GM23248 (cell line): ENCODE measurements around the gene ARAP2. TPM values are rescaled to one million over a fixed set of nuclear protein-coding genes. Genes with fewer than 3 reads are reported as not detected.
A peak's percentile ranks its signal among the peaks of the same experiment; 100 is the strongest.

Experiments
- DNase-seq: peaks from one replicate; pipeline ENCODE4 v3.0.0-alpha.2; 2015
- H2AFZ ChIP-seq: fragments of 200-600 bp; sonication (generic); 2 replicates; pipeline ENCODE4 v1.6.1; 2016; ENCODE audit warnings: antibody characterized with exemption
- H3F3A ChIP-seq: fragments of 200-600 bp; sonication (generic); 2 replicates; pipeline ENCODE4 v1.6.1; 2016; ENCODE audit warnings: mild to moderate bottlenecking, antibody characterized with exemption, mixed run types; ENCODE audit not compliant: insufficient read depth
- H3K27ac ChIP-seq: fragments of 200-600 bp; sonication (generic); 2 replicates; pipeline ENCODE4 v1.5.1; 2016; ENCODE audit warnings: mild to moderate bottlenecking
- H3K27me3 ChIP-seq: fragments of 200-600 bp; sonication (generic); replicated peaks from 2 replicates; pipeline ENCODE4 v1.6.1; 2016; ENCODE audit warnings: mild to moderate bottlenecking; ENCODE audit not compliant: insufficient read depth
- H3K36me3 ChIP-seq: fragments of 200-600 bp; sonication (generic); 2 replicates; pipeline ENCODE4 v1.6.1; 2016; ENCODE audit warnings: low read depth, mild to moderate bottlenecking
- H3K4me1 ChIP-seq: fragments of 200-600 bp; sonication (generic); 2 replicates; pipeline ENCODE4 v1.6.1; 2016; ENCODE audit warnings: mild to moderate bottlenecking; ENCODE audit not compliant: insufficient read depth
- H3K4me2 ChIP-seq: fragments of 200-600 bp; sonication (generic); one replicate; pipeline ENCODE4 v1.6.1; 2016; ENCODE audit warnings: mild to moderate bottlenecking; ENCODE audit not compliant: unreplicated experiment
- H3K4me3 ChIP-seq: fragments of 200-600 bp; sonication (generic); 2 replicates; pipeline ENCODE4 v1.5.1; 2016; ENCODE audit warnings: mild to moderate bottlenecking
- H3K79me2 ChIP-seq: fragments of 200-600 bp; sonication (generic); 2 replicates; pipeline ENCODE4 v1.6.1; 2016; ENCODE audit warnings: mild to moderate bottlenecking; ENCODE audit not compliant: insufficient read depth
- H3K9ac ChIP-seq: fragments of 200-600 bp; sonication (generic); 2 replicates; pipeline ENCODE4 v1.6.1; 2016; ENCODE audit warnings: mild to moderate bottlenecking
- H3K9me2 ChIP-seq: fragments of 200-600 bp; sonication (generic); 2 replicates; pipeline ENCODE4 v1.6.1; 2016; ENCODE audit warnings: mixed run types, mild to moderate bottlenecking, moderate library complexity; ENCODE audit not compliant: insufficient read depth
- H3K9me3 ChIP-seq: fragments of 200-600 bp; sonication (generic); one replicate; pipeline ENCODE4 v1.6.1; 2017; ENCODE audit warnings: low read depth
- H4K20me1 ChIP-seq: fragments of 200-600 bp; sonication (generic); 2 replicates; pipeline ENCODE4 v1.6.0; 2016; ENCODE audit not compliant: insufficient read depth
- EZH2 ChIP-seq: fragments of 200-600 bp; sonication (generic); IDR thresholded peaks from 2 replicates; pipeline ENCODE4 v1.6.1; 2018; ENCODE audit warnings: antibody characterized with exemption, mild to moderate bottlenecking; ENCODE audit not compliant: insufficient read depth, poor library complexity, severe bottlenecking
- EZH2phosphoT487 ChIP-seq: fragments of 200-600 bp; sonication (generic); IDR thresholded peaks from 2 replicates; pipeline ENCODE4 v1.6.1; 2018; ENCODE audit warnings: antibody characterized with exemption, moderate library complexity, mild to moderate bottlenecking, low read depth; ENCODE audit not compliant: insufficient read depth
- WGBS, 2 experiments: methylation state at CpG; one replicate each; pipeline ENCODE4 v1.1.6; 2015 to 2017; ENCODE audit warnings: low lambda C conversion rate in 2 of 2, low coverage in 1 of 2; ENCODE audit errors: missing lambda C conversion rate in 2 of 2; 5-methylcytosine and 5-hydroxymethylcytosine counted together
- in situ Hi-C: fragments of 300-500 bp; cut with MboI; formaldehyde crosslinking; loops from 2 replicates; pipeline ENCODE4 v1.15.0; 2020
- polyA plus RNA-seq: library from polyadenylated mRNA; unstranded; fragments of >200 nt; fragmentation: Nextera tagmentation; extraction: Ambion mirVana; gene quantifications from 2 replicates; pipeline ENCODE4 v1.2.1, GENCODE V29; 2016
- total RNA-seq: library from RNA; depleted of rRNA; stranded (reverse); fragments of >200 nt; shearing (Covaris generic); gene quantifications from 2 replicates; pipeline ENCODE4 v1.2.3, GENCODE V29; 2014; rRNA removed

Gene ARAP2
- total RNA-seq = not detected in 2 replicates
- polyA plus RNA-seq = not detected in 2 replicates

DNA sequence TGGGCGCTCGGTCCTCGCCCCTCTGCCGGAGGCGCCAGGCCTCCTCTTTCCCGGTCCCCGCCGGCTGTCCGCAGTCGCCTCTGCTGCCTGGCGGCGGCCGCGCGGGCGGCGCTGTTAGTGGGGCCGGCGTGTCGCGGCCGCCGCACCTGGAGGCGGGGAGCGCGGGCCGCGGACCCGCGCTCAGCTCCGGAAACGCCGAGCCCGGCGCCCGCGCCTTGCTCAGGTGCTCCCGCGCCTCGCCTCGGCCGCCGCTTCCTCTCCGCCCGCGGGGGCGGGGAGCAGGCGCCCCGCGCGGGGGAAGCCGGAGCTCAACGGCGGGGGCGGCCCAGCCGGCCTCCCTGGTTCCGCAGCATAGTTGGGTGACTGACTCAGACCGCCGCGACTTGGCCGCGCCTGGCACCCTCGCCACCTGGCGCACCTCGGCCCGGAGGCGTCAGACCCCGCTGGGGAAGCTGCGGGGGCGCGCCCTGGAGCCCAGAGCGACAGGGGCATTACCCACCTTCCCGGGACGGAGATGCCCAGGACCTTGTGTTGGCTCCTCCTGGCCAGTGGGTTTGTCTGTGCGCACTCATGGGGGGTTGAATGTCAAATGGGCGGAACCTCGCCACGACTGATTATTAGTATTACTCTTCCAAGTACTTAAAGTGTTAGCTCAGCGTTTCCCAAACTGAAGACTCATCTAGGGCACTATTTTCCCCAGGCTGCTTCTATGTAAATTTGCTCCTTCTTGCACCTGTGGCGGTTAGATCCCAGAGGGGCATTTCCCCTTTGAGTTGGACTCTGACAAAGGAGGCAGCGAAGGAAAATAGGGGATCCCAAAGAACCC, at the start of gene ARAP2:
TSS of gene ARAP2 (minus strand) at position 258 of the 826 bp plus-strand sequence. CDS start 15,028 bp downstream, outside the sequence.
- Histone ChIP-seq H3K9ac (no peak within 1 kb of the TSS), H3K36me3 (no peaks in the 10 kb centered on the region), H3K4me2 (peak within 1 kb of the TSS; percentile 68), H3K27ac (no peak within 1 kb of the TSS), H2AFZ (peak within 1 kb of the TSS; percentile 66), H4K20me1 (no peaks in the 10 kb centered on the region), H3K4me1 (no peaks in the 10 kb centered on the region), H3K79me2 (no peaks in the 10 kb centered on the region), H3K9me3 (no peaks in the 10 kb centered on the region), H3K9me2 (no peaks in the 10 kb centered on the region), H3K27me3 (peaks cover 21% of the 10 kb centered on the region), H3F3A (no peaks in the 10 kb centered on the region), H3K4me3 (peak within 1 kb of the TSS; percentile 51)
- DNase-seq = peak; percentile 21
- 5 to 6% methylated on average over 53 to 56 of the region's 81 CpGs for WGBS, 2 experiments
- TF ChIP-seq EZH2 (no peak), EZH2phosphoT487 (no peak)
- in situ Hi-C loops = no loop called here

DNA sequence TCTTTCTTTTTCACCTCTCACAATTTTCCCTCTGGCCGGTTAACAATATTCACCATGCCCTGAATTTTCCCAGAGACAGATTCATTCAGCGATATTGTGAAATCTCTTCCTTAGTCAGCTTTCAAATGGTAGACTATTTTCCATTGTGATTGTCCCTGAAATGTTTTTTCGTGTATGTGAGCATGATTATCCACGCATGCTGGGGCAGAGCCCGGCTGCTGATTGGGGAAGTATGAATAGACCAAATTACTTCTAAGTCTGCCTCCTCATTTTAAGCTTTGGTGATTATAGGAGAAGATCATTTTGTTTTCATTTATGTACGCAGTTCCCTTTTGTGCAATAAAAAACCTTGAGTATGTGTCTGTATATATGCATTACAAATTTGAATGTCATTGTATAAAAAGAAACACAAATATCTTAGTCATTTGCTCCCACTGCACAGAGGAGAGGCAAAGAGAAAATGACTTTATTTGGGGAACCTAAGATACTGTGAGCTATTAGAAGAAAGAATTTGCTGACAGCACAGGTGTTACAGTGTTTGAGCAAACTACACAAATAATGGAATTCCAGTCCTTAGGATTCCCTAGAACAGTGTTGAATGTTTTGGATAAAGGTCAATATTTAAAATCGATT, 48.4 kb upstream of the ARAP2 start:
- no peaks in the 10 kb centered on the region for H3K27me3 ChIP-seq
- no peaks in the 10 kb centered on the region for H3F3A ChIP-seq
- no peak overlapping the region for H3K4me3 ChIP-seq
- no peak overlapping the region for H3K9ac ChIP-seq
- in situ Hi-C loops = no loop called here
- H3K36me3 ChIP-seq = no peaks in the 10 kb centered on the region
- no peak overlapping the region for H2AFZ ChIP-seq
- no peaks in the 10 kb centered on the region; the same call in 1 of the 2 replicates for H4K20me1 ChIP-seq
- WGBS, 2 experiments = 45 to 53% methylated on average over 7 of the region's 7 CpGs
- H3K4me2 ChIP-seq = no peak overlapping the region
- no peaks in the 10 kb centered on the region for H3K9me2 ChIP-seq
- H3K79me2 ChIP-seq = no peaks in the 10 kb centered on the region
- H3K9me3 ChIP-seq = no peaks in the 10 kb centered on the region
- H3K4me1 ChIP-seq = no peaks in the 10 kb centered on the region
- H3K27ac ChIP-seq = no peak overlapping the region
- no peak for TF ChIP-seq EZH2
- no peak for TF ChIP-seq EZH2phosphoT487
- peak; percentile 4 for DNase-seq

DNA sequence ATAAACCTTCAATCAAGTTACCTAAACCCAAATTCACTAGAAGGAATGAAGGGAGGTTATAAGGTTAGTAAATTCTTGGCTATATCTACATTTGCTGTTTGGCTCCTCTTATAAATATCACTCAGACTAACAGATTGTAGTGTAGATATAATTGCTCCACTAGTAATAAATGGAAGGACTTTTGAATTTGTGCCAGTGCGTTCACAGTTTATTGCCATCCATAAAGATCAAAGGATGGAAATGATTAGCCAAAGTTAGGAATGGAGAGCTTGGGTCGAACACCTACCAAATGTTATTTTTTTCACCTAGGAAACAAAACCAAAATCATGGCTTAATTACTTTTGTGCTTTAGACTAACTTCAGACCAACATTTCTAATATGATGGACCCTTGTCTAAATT, 46.3 kb upstream of the ARAP2 start:
- WGBS, 2 experiments = 4 to 7% methylated on average over 2 of the region's 2 CpGs
- no peak for DNase-seq

GRCh38 chr4:36288731-36289426, 44.6 kb upstream of the ARAP2 start:
- TF ChIP-seq EZH2phosphoT487 = no peak
- H3K9me2 ChIP-seq = no peaks in the 10 kb centered on the region
- 2 to 3% methylated on average over 2 of the region's 2 CpGs for WGBS, 2 experiments
- no peaks in the 10 kb centered on the region for H3K27me3 ChIP-seq
- no peak for DNase-seq
- no peaks in the 10 kb centered on the region for H4K20me1 ChIP-seq
- H2AFZ ChIP-seq = no peak overlapping the region
- in situ Hi-C loops = no loop called here
- no peaks in the 10 kb centered on the region for H3K79me2 ChIP-seq
- no peak overlapping the region for H3K4me2 ChIP-seq
- H3F3A ChIP-seq = no peaks in the 10 kb centered on the region
- H3K4me3 ChIP-seq = no peak overlapping the region
- H3K27ac ChIP-seq = no peak overlapping the region
- no peaks in the 10 kb centered on the region for H3K4me1 ChIP-seq
- H3K36me3 ChIP-seq = no peaks in the 10 kb centered on the region
- no peak overlapping the region for H3K9ac ChIP-seq
- no peaks in the 10 kb centered on the region for H3K9me3 ChIP-seq

More for the DNA sequence above, 46.3 kb upstream of the ARAP2 start:
- H4K20me1 ChIP-seq = no peaks in the 10 kb centered on the region
- in situ Hi-C loops = no loop called here
- H3K4me1 ChIP-seq = no peaks in the 10 kb centered on the region
- no peaks in the 10 kb centered on the region for H3K36me3 ChIP-seq
- no peaks in the 10 kb centered on the region for H3K27me3 ChIP-seq
- H3K9ac ChIP-seq = no peak overlapping the region
- H3K4me3 ChIP-seq = no peak overlapping the region
- no peak overlapping the region for H2AFZ ChIP-seq
- no peaks in the 10 kb centered on the region for H3K79me2 ChIP-seq
- no peaks in the 10 kb centered on the region for H3F3A ChIP-seq
- TF ChIP-seq EZH2 (no peak), EZH2phosphoT487 (no peak)
- no peak overlapping the region for H3K27ac ChIP-seq
- no peaks in the 10 kb centered on the region for H3K9me3 ChIP-seq
- H3K9me2 ChIP-seq = no peaks in the 10 kb centered on the region
- H3K4me2 ChIP-seq = no peak overlapping the region
